Heart right ventricle (tissue), 16 donors: ENCODE measurements around the gene BEX3. TPM values are rescaled to one million over a fixed set of nuclear protein-coding genes. Genes with fewer than 3 reads are reported as not detected.

Experiments used
- ATAC-seq, 8 donors: fragments of 200-7000 bp; cut with Tn5 transposase; one replicate each; pipeline ENCODE4 v1.9.1; 2020; ENCODE audit warnings: mild to moderate bottlenecking in 8 of 8, moderate library complexity in 8 of 8, moderate number of reproducible peaks in 1 of 8
- DNase-seq, 2 donors: peaks; one replicate each; pipeline ENCODE4 v3.0.0-alpha.2; 2020
- H3K27ac ChIP-seq, 10 donors: fragments of 200-600 bp; sonication (generic) in 2 of 10; one replicate each; pipeline versions ENCODE4 v1.5.0 to v1.8.0; 2020 to 2022; ENCODE audit warnings: mild to moderate bottlenecking in 3 of 10
- H3K27me3 ChIP-seq, 7 donors: fragments of 200-600 bp; one replicate each; pipeline ENCODE4 v1.8.0; 2021 to 2022; ENCODE audit warnings: mild to moderate bottlenecking in 2 of 7
- H3K36me3 ChIP-seq, 9 donors: fragments of 200-600 bp; sonication (generic) in 1 of 9; one replicate each; pipeline versions ENCODE4 v1.5.0 to v1.8.0; 2020 to 2022; ENCODE audit warnings: mild to moderate bottlenecking in 2 of 9
- H3K4me1 ChIP-seq, 9 donors: fragments of 200-600 bp; sonication (generic) in 1 of 9; one replicate each; pipeline versions ENCODE4 v1.5.0 to v1.8.0; 2020 to 2022; ENCODE audit warnings: mild to moderate bottlenecking in 4 of 9
- H3K4me3 ChIP-seq, 10 donors: fragments of 200-600 bp; sonication (generic) in 2 of 10; one replicate each; pipeline versions ENCODE4 v1.5.0 to v1.8.0; 2020 to 2022; ENCODE audit warnings: mild to moderate bottlenecking in 7 of 10, moderate library complexity in 2 of 10
- H3K9me3 ChIP-seq, 11 donors: fragments of 200-600 bp in 10 of 11; sonication (generic) in 2 of 11; one replicate each; pipeline versions ENCODE4 v1.5.0 to v1.8.0; 2013 to 2022; ENCODE audit warnings: mild to moderate bottlenecking in 2 of 11, control low read depth in 1 of 11, moderate library complexity in 1 of 11
- WGBS, 2 donors: extraction: QIAGEN DNeasy Blood & Tissue Kit; methylation state at CpG; one replicate each; pipeline ENCODE4 v1.1.7; 2013; ENCODE audit warnings: inconsistent platforms in 1 of 2; 5-methylcytosine and 5-hydroxymethylcytosine counted together
- intact Hi-C, 10 donors: fragments of 100-400 bp; cut with DNase I; formaldehyde crosslinking; loops; one replicate each; pipeline versions ENCODE4 v1.11.1 to v1.14.2; 2022
- polyA plus RNA-seq, 2 donors: library from polyadenylated mRNA; stranded (reverse); fragments of 200-250 nt; gene quantifications; one replicate each; pipeline ENCODE4 v1.2.3, GENCODE V29; 2013
- total RNA-seq, 10 donors: library from RNA; stranded (reverse); fragmentation: NEBNext Ultra II Directional in 3 of 10; extraction: Animal tissue kit (Norgen Biotek cat#: 25700) in 3 of 10; gene quantifications; one replicate each; pipeline versions ENCODE4 v1.2.1 to v1.2.4, GENCODE V29; 2021 to 2023
- TF ChIP-seq, protein P1 (sequence below), 9 donors: fragments of 200-600 bp; sonication (generic) in 2 of 9; IDR thresholded peaks; one replicate each; pipeline versions ENCODE4 v1.5.0 to v1.8.0; 2021 to 2022; ENCODE audit warnings: antibody characterized with exemption in 9 of 9, mild to moderate bottlenecking in 5 of 9, moderate library complexity in 1 of 9
- donor health status: Arrhythmogenic right ventricular cardiomyopathy.
- donor health status: ischemic (EF 13 %, LVEDD 7.1; RV severe dilation, severe dysfunction).
- donor health status: healthy with polysubstance abuse.
- donor health status: DM: no; HTN: yes; CAD: no.
- donor health status: DM: no; HTN: no; CAD: no.
- donor health status: ischemic (EF 25% LVEDD 6.9; RV normal size, moderate dysfunction).
- donor health status: ischemic (EF 25% LVEDD 5.7; RV mildly dilated, moderate dysfunction).
- donor health status: healthy.
- donor health status: DM: yes; HTN: yes; CAD: no.
- donor health status: Ischemic cardiomyopathy.
- donor health status: ischemic (EF 35%, LVEDD 5.7; RV mildly dilated, moderate dysfunction).
- donor health status: nonischemic (EF 11% LVEDD 7.7; RV severe dilation, severe dysfunction).
- donor health status: DM: yes; HTN: yes; CAD: no.
- donor health status: PGD.
- donor health status: ischemic (EF 29% LVEDD 5.4; RV normal size, mild dysfunction).
- donor health status: nonischemic (EF 23%, LVEDD 6.1; RV moderate dilation, normal function).

The BEX3 gene
- total and polyA plus RNA-seq, 12 donors = 45.3 to 158 (median 132) TPM

DNA sequence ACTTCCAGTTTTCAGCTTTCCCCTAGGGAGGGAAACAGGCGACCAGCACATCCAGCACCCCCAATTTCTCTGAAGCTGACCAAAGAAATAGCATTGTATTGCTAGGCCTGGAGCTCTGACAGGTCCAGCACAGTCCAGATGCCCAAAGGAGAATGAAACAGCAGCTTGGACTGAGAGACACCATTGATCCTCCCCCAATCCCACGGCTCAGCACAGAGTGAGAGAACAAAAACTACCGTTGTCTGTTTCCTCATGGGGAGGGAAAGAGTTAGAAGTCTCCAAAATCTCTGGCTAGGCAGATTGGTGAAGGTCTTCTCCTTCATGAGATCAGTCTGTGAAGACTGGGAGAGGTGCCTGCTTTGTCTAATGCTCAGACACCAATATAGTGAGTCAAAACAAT lies 37.7 kb upstream of the BEX3 start:
- 51 to 60% methylated on average over 3 of the region's 3 CpGs for WGBS, 2 donors
- intact Hi-C loops = loop anchor here in 3 of 10 donors (10.0 kb wide), 3 partner anchors 84 to 326 kb away; partner anchors contain the start of gene TCEAL8 (in 1 of the 3)
- H3K4me1 ChIP-seq = no peaks in the 10 kb centered on the region

DNA sequence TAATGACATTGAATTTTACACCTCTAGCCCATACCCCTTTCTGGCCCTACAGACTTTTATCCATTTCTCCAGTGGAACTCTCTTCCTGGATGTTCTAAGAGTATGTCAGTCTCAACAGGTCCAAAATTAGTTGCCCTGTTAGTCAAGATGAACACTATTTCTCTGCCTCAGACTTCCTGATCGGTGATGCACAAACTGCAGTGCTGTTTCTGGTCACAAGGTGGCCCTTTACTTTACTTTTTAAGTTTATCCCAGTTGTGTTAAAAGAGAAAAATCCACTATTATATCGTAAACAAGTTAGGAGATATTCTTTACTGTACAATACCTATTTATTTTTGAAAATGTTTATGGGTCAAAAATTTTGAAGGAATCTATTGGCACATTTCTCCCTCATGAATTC lies 33.2 kb upstream of the BEX3 start:
- DNase-seq (peak in 1 of 2 donors; percentile 35), ATAC-seq (no peak)
- intact Hi-C loops = loop anchor here in 7 of 10 donors (1.0 to 10.0 kb wide), 6 partner anchors 62 to 128 kb away; partner anchors contain the start of gene BEX4 (in 1 of the 7)
- H3K4me1 ChIP-seq = no peaks in the 10 kb centered on the region
- no peak overlapping the region for H3K4me3 ChIP-seq
- H3K36me3 ChIP-seq = no peaks in the 10 kb centered on the region
- 2 to 3% methylated on average over 2 of the region's 2 CpGs for WGBS, 2 donors
- TF ChIP-seq, protein P1, sequence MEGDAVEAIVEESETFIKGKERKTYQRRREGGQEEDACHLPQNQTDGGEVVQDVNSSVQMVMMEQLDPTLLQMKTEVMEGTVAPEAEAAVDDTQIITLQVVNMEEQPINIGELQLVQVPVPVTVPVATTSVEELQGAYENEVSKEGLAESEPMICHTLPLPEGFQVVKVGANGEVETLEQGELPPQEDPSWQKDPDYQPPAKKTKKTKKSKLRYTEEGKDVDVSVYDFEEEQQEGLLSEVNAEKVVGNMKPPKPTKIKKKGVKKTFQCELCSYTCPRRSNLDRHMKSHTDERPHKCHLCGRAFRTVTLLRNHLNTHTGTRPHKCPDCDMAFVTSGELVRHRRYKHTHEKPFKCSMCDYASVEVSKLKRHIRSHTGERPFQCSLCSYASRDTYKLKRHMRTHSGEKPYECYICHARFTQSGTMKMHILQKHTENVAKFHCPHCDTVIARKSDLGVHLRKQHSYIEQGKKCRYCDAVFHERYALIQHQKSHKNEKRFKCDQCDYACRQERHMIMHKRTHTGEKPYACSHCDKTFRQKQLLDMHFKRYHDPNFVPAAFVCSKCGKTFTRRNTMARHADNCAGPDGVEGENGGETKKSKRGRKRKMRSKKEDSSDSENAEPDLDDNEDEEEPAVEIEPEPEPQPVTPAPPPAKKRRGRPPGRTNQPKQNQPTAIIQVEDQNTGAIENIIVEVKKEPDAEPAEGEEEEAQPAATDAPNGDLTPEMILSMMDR (IDR thresholded peaks at IDR 0.05) = peak; percentile 47 to 77 (median 69)
- no peak overlapping the region for H3K27ac ChIP-seq
- peaks cover 0 to 44% (median 0%) of the 10 kb centered on the region in 7 donors for H3K27me3 ChIP-seq
- no peaks in the 10 kb centered on the region for H3K9me3 ChIP-seq

More for the DNA sequence above, 37.7 kb upstream of the BEX3 start:
- Histone ChIP-seq H3K27ac (no peak overlapping the region), H3K27me3 (peaks cover 0 to 47% (median 0%) of the 10 kb centered on the region in 7 donors), H3K4me3 (no peak overlapping the region), H3K9me3 (no peaks in the 10 kb centered on the region), H3K36me3 (no peaks in the 10 kb centered on the region)
- TF ChIP-seq, protein P1 (IDR thresholded peaks at IDR 0.05) = no peak
- ATAC-seq (no peak), DNase-seq (no peak)

- TF ChIP-seq, protein P1 (IDR thresholded peaks at IDR 0.05) = no peak
- intact Hi-C loops = loop anchor here in 3 of 10 donors (5.0 to 10.0 kb wide), 3 partner anchors 60 to 130 kb away; partner anchors contain the start of gene BEX4 (in 1 of the 3)
- WGBS, 2 donors = 52 to 69% methylated on average over 2 of the region's 2 CpGs
- no peak overlapping the region for H3K4me3 ChIP-seq
- no peak for DNase-seq
- peak in 1 of 8 donors; percentile 39 for ATAC-seq
- H3K4me1 ChIP-seq = no peaks in the 10 kb centered on the region
- no peak overlapping the region for H3K27ac ChIP-seq
- no peaks in the 10 kb centered on the region for H3K36me3 ChIP-seq
- H3K27me3 ChIP-seq = peaks cover 0 to 54% (median 0%) of the 10 kb centered on the region in 7 donors
- no peaks in the 10 kb centered on the region for H3K9me3 ChIP-seq
Observed at GRCh38 chrX:103344606-103345005, 31.7 kb upstream of the BEX3 start.

GRCh38 chrX:103347682-103348397 lies 28.5 kb upstream of the BEX3 start:
- Histone ChIP-seq H3K27ac (no peak overlapping the region), H3K27me3 (peaks cover 0 to 63% (median 0%) of the 10 kb centered on the region in 7 donors), H3K4me1 (no peaks in the 10 kb centered on the region), H3K36me3 (no peaks in the 10 kb centered on the region), H3K4me3 (no peak overlapping the region), H3K9me3 (no peaks in the 10 kb centered on the region)
- DNase-seq (no peak), ATAC-seq (no peak)
- intact Hi-C loops = loop anchor here in 3 of 10 donors (2.0 to 10.0 kb wide), 3 partner anchors 57 to 133 kb away; partner anchors contain the start of gene BEX4 (in 1 of the 3)
- TF ChIP-seq, protein P1 (IDR thresholded peaks at IDR 0.05) = no peak
- 39 to 60% methylated on average over 29 of the region's 29 CpGs for WGBS, 2 donors
